Duodenal mucosa (tissue), 2 donors: Measurements from ENCODE around the gene TMUB1.

Experiments
- H3K27ac ChIP-seq: one replicate; pipeline ENCODE4 v1.7.0; 2013; ENCODE audit warnings: low read depth, low read length
- H3K27me3 ChIP-seq, 2 donors: one replicate each; pipeline ENCODE4 v1.7.0; 2013; ENCODE audit warnings: low read length in 2 of 2, control low read depth in 1 of 2; ENCODE audit not compliant: insufficient read depth in 2 of 2, control insufficient read depth in 1 of 2
- H3K36me3 ChIP-seq, 2 donors: one replicate each; pipeline ENCODE4 v1.7.0; 2013; ENCODE audit warnings: low read length in 2 of 2, control low read depth in 1 of 2; ENCODE audit not compliant: insufficient read depth in 2 of 2, control insufficient read depth in 1 of 2
- H3K4me1 ChIP-seq, 2 donors: one replicate each; pipeline ENCODE4 v1.7.0; 2013; ENCODE audit warnings: low read length in 2 of 2, control low read depth in 1 of 2; ENCODE audit not compliant: insufficient read depth in 2 of 2, control insufficient read depth in 1 of 2
- H3K4me3 ChIP-seq, 2 donors: one replicate each; pipeline ENCODE4 v1.7.0; 2013; ENCODE audit warnings: low read length in 2 of 2, low read depth in 1 of 2
- H3K9ac ChIP-seq, 2 donors: one replicate each; pipeline ENCODE4 v1.7.0; 2013; ENCODE audit warnings: low read length in 2 of 2, low read depth in 1 of 2
- H3K9me3 ChIP-seq, 2 donors: one replicate each; pipeline ENCODE4 v1.7.0; 2013; ENCODE audit warnings: low read length in 2 of 2, control low read depth in 1 of 2; ENCODE audit not compliant: control insufficient read depth in 1 of 2

The TMUB1 gene

DNA sequence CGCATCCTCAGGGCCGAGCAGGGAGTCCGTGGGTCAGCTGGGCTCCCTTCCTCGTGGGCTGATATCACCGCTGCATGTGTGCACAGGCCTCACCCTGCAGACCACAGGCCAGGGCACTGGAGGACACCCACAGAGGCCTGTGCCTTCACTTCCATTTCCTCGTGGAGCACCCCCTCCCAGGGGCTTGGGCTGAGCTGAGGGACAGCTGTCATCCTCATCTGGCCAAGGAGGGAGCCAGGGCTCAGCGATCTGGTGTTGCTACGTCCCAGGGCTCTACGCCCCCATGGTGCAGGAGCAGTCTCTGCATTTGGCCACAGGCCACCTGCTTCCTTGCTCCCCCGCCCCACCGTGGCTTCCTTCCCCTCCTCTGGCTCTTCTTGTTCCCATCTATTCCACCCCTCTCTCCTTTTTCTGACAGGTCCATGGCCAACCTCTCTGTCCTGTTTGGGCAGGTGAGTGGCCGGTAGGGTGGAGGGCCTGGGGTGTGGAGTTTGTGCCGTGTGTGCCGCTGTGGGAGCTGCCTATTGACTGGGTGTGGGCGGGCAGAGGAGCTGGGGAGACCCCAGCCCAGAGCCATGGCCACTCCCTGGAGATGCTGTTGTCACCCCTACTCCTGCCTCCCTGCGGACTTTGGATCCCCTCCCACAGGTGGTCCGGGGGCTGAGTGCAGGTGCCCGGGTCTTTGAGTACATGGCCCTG is 43.3 kb downstream of the TMUB1 start:
- Histone ChIP-seq H3K27me3 (no peaks in the 10 kb centered on the region), H3K36me3 (peaks cover 13 to 36% of the 10 kb centered on the region in 2 donors), H3K9ac (no peak overlapping the region), H3K4me1 (peaks cover 9 to 12% of the 10 kb centered on the region in 2 donors), H3K4me3 (no peak overlapping the region), H3K27ac (no peak overlapping the region), H3K9me3 (no peaks in the 10 kb centered on the region)

DNA sequence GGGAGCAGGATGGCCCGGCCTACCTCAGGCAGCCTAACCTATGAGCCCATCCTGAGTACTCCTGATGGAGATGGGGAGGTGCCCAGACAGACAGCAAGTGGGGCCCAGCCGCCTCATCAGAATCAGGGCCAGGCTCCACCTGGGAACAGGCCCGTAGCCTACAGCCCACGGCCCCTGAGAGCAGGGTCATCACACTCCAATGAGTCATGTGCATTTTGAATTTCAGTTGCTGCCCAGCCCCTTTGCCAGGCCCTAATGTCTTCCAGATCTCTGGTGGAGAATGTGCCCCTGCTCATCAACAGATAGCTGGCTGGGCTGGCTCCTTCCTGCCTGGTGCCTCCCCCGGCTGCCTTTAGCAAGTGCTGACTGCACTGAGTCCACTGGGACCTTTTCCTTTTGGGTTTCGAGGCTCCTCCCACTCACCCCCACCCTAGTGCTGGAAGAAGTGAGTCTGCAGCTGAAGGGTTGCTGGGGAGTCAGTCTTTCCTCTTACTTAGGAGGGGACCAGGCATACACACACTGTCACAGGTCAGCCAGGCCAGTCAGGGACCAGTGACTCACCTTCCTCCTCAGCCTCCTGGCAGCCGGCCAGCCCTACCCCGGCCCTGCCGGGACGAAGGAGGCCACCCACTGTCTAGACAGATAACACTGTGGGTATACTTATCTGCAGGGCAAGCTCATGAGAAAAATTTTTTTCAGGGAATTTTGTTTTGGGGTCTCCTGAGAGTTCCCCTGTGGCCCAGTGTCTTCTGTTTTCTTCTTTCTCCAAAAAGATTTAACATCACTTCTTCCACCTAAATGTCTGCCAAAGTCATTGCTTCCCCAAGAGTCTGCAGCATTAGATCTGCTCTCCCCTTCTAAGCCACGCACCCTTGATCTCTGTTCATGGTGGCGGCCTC is 44.1 kb downstream of the TMUB1 start:
- Histone ChIP-seq H3K9ac (no peak overlapping the region), H3K36me3 (peaks cover 17 to 39% of the 10 kb centered on the region in 2 donors)

DNA sequence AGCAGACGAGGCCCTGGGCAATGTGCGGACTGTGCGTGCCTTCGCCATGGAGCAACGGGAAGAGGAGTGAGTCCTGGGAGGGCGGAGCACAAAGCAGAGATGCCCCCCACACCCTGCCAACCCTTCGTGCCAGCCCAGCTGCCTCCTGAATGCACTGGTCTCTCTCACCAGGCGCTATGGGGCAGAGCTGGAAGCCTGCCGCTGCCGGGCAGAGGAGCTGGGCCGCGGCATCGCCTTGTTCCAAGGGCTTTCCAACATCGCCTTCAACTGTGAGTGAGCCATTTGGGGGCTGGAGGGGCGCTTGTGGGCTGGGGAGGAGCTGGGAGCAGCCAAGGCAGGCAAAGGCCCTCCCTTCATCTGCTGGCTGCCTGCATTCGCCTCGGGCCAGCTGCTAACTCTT is 47.4 kb downstream of the TMUB1 start:
- Histone ChIP-seq H3K9me3 (no peaks in the 10 kb centered on the region), H3K4me1 (peaks cover 9 to 12% of the 10 kb centered on the region in 2 donors), H3K9ac (no peak overlapping the region), H3K27ac (no peak overlapping the region), H3K36me3 (peaks cover 17 to 44% of the 10 kb centered on the region in 2 donors), H3K27me3 (no peaks in the 10 kb centered on the region), H3K4me3 (no peak overlapping the region)

More for the DNA sequence above, 44.1 kb downstream of the TMUB1 start:
- Histone ChIP-seq H3K9me3 (no peaks in the 10 kb centered on the region), H3K4me1 (peaks cover 9 to 12% of the 10 kb centered on the region in 2 donors), H3K4me3 (no peak overlapping the region), H3K27ac (no peak overlapping the region), H3K27me3 (no peaks in the 10 kb centered on the region)

DNA sequence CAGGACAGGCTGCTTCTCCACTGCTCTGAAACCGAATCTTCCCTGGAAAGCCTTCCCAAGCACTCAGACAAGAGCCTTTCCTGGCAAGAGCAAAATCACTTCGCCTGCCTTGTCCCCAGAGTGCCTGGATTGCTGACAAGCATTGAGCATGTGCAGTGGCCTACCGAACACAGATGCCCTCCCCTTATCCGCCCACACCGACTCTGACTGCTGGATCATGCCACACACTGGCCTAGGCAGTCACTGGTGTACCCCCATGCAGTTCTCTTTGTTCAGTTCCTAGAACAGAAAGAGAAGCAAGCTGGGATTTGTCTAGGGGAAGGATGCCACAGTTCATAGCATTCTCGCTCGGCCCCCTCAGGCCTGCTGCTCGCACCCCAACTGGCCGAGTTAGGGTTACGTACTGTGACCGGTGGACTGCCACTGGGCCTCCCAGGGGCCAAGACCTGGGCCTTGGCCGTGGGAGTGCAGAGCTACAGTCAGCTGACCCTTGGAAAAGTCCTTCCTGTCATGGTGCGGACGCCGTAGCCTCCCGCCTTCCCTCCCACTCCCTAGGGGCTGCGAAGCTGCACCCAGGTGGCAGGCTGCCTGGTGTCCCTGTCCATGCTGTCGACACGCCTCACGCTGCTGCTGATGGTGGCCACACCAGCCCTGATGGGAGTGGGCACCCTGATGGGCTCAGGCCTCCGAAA is 48.1 kb downstream of the TMUB1 start:
- Histone ChIP-seq H3K4me1 (peaks cover 9 to 12% of the 10 kb centered on the region in 2 donors), H3K27ac (no peak overlapping the region), H3K9ac (no peak overlapping the region), H3K27me3 (no peaks in the 10 kb centered on the region), H3K9me3 (no peaks in the 10 kb centered on the region), H3K36me3 (peaks cover 17 to 44% of the 10 kb centered on the region in 2 donors), H3K4me3 (no peak overlapping the region)

DNA sequence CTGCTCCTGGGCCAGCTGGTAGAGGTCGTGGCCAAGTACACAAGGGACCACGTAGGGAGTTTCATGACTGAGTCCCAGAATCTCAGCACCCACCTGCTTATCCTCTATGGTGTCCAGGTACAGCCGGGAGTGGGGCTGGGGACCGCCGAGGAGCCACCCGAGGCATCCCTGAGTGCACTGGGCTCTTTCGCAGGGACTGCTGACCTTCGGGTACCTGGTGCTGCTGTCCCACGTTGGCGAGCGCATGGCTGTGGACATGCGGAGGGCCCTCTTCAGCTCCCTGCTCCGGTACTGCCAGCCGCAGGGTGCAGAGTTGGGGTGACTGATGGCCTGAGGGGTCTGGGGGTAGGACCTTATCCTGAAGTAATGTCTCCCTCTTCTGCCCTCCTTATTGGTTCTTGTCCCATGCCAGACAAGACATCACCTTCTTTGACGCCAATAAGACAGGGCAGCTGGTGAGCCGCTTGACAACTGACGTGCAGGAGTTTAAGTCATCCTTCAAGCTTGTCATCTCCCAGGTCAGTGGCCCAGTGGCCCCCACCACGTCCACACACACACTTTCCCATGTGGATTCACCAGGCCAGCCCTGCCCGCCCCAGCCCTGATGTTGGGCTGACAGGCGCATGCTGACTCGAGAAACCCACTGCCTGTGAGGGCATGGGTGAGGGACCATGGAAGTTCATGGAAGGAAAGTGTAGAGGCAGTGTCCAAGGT is 48.8 kb downstream of the TMUB1 start:
- H3K4me3 ChIP-seq: no peak overlapping the region
- H3K36me3 ChIP-seq: peaks cover 17 to 44% of the 10 kb centered on the region in 2 donors
- no peak overlapping the region for H3K9ac ChIP-seq
- H3K4me1 ChIP-seq: peaks cover 8% of the 10 kb centered on the region in 2 donors
- no peak overlapping the region for H3K27ac ChIP-seq
- H3K9me3 ChIP-seq: no peaks in the 10 kb centered on the region
- H3K27me3 ChIP-seq: no peaks in the 10 kb centered on the region

DNA sequence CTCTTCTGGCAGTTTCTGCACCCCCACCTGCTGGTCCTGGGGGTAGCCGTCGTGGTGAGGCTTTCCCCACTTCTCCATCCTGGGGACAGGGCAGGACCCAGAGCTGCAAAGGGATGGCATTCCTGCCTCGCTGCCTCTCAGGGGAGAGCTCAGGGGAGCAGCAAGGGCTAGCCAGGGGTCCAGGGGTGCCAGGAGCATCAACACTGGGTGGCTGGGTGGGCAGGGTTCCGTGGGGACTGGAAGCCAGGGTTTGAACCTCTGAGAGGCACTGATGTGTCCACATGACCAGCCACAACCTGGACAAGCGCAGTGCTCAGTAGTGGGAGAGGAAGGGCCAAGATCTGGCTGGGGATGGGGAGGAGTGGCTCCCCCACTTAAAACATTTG is 49.4 kb downstream of the TMUB1 start:
- Histone ChIP-seq H3K4me3 (no peak overlapping the region), H3K36me3 (peaks cover 17 to 44% of the 10 kb centered on the region in 2 donors)

DNA sequence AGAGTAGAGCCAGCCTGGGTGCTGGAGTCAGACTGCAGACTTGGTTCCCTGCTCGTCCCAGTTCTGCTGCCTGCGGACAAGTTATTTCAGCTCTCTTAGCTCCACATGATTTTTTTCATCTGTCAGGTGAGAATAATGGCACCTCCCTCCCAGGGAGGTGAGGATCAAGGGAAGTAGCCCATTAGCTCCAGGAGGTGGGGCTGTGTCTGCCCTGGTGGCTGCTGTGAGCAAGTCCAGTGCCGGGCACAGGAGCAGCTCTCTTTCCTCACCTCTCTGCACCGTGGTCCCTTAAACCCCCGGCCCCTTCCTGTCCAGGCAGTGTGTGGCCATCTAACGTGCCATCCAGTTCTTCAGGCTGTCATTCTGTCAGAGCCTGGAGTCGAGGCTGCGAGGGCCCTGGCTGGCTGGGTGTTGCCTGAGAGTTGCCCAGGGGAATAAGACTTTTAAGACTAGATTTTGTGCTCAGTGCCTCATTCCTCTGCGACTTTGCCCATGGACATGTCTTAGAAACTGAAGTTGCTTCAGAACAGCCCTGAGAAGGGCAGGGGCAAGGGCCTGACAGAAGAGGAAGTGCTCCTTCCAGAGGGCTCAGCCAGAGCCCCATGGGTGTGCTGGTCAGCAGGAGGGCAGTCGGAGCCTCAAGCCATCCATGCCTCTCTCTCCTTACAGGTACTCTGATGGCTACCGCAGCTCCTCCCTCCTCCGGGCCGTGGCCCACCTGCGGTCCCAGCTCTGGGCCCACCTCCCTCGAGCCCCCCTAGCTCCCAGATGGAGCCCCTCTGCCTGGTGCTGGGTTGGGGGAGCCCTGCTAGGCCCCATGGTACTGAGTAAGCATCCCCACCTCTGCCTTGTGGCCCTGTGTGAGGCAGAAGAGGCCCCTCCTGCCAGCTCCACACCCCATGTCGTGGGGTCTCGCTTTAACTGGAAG is 50.1 kb downstream of the TMUB1 start:
- H3K27me3 ChIP-seq: no peaks in the 10 kb centered on the region
- H3K27ac ChIP-seq: no peak overlapping the region
- H3K9ac ChIP-seq: no peak overlapping the region
- peaks cover 17 to 44% of the 10 kb centered on the region in 2 donors for H3K36me3 ChIP-seq
- no peak overlapping the region for H3K4me3 ChIP-seq
- H3K9me3 ChIP-seq: no peaks in the 10 kb centered on the region
- H3K4me1 ChIP-seq: peaks cover 0 to 6% of the 10 kb centered on the region in 2 donors

More for the DNA sequence above, 49.4 kb downstream of the TMUB1 start:
- Histone ChIP-seq H3K27me3 (no peaks in the 10 kb centered on the region), H3K27ac (no peak overlapping the region), H3K9ac (no peak overlapping the region), H3K9me3 (no peaks in the 10 kb centered on the region), H3K4me1 (peaks cover 1 to 8% of the 10 kb centered on the region in 2 donors)
